ENCODE results near the gene C20orf144.

C20orf144 gene

GRCh38 chr20:33671573-33672288, 9.6 kb downstream of the C20orf144 start:
- H3K4me3 ChIP-seq (ENCODE audit: low read length): no peak overlapping the region
- no peak for DNase-seq (ENCODE audit: low read depth)

GRCh38 chr20:33672426-33673113, 10.4 kb downstream of the C20orf144 start:
- no peak for DNase-seq (ENCODE audit: low read depth)
- TF ChIP-seq CTCF (conservative IDR thresholded peaks at IDR 0.05; ENCODE audit: low read length): no peak
- peak overlapping the region; percentile 76 for H3K4me3 ChIP-seq (ENCODE audit: low read length)

More at GRCh38 chr20:33671573-33672288, 9.6 kb downstream of the C20orf144 start:
- TF ChIP-seq CTCF (conservative IDR thresholded peaks at IDR 0.05; ENCODE audit: low read length): no peak

GRCh38 chr20:33673114-33673409, 10.9 kb downstream of the C20orf144 start:
- peak overlapping the region; percentile 76 for H3K4me3 ChIP-seq (ENCODE audit: low read length)
- no peak for TF ChIP-seq CTCF (conservative IDR thresholded peaks at IDR 0.05; ENCODE audit: low read length)

GRCh38 chr20:33673410-33674293, 11.5 kb downstream of the C20orf144 start:
- H3K4me3 ChIP-seq (ENCODE audit: low read length): peak overlapping the region; percentile 76
- DNase-seq (ENCODE audit: low read depth): no peak
- no peak for TF ChIP-seq CTCF (conservative IDR thresholded peaks at IDR 0.05; ENCODE audit: low read length)

More at GRCh38 chr20:33673114-33673409, 10.9 kb downstream of the C20orf144 start:
- no peak for DNase-seq (ENCODE audit: low read depth)

GRCh38 chr20:33674294-33675135, 12.4 kb downstream of the C20orf144 start, which contains the start of gene NECAB3:
NECAB3 (minus strand) TSS chr20:33674428; CDS start chr20:33674352, 76 bp downstream.
- peak; percentile 62 for DNase-seq (ENCODE audit: low read depth)
- peak within 1 kb of the TSS; percentile 76 for H3K4me3 ChIP-seq (ENCODE audit: low read length)
- no peak for TF ChIP-seq CTCF (conservative IDR thresholded peaks at IDR 0.05; ENCODE audit: low read length)

- no peak for DNase-seq (ENCODE audit: low read depth)
- peak overlapping the region; percentile 67 for H3K4me3 ChIP-seq (ENCODE audit: low read length)
- TF ChIP-seq CTCF (conservative IDR thresholded peaks at IDR 0.05; ENCODE audit: low read length): no peak
Measured at GRCh38 chr20:33675136-33675959, 13.2 kb downstream of the C20orf144 start.

Data from AG10803 (cell line).